Effector memory CD8-positive, alpha-beta T cell (primary cell): Measurements from ENCODE around the gene NTN5.

Source experiments
- ATAC-seq: fragments of 150-1000 bp; cut with Tn5 transposase; replicated peaks from 2 replicates; pipeline ENCODE4 v1.10.0; 2021; ENCODE audit warnings: mild to moderate bottlenecking, moderate library complexity
- DNase-seq, 3 experiments: peaks; one replicate each; pipeline ENCODE4 v3.0.0; 2021
- H3K27ac Mint-ChIP-seq, 2 donors: one replicate each; pipeline ENCODE4 v1.8.0; 2022; ENCODE audit warnings: mild to moderate bottlenecking in 2 of 2, mixed read lengths in 2 of 2, moderate library complexity in 2 of 2
- H3K27me3 Mint-ChIP-seq, 2 donors: one replicate each; pipeline ENCODE4 v1.8.0; 2022; ENCODE audit warnings: mixed read lengths in 2 of 2
- H3K36me3 Mint-ChIP-seq: one replicate; pipeline ENCODE4 v1.8.0; 2022; ENCODE audit warnings: mild to moderate bottlenecking, moderate library complexity, mixed read lengths; ENCODE audit not compliant: insufficient read depth
- H3K4me1 Mint-ChIP-seq, 2 donors: one replicate each; pipeline ENCODE4 v1.8.0; 2022; ENCODE audit warnings: low read depth in 2 of 2, mixed read lengths in 2 of 2
- H3K4me3 Mint-ChIP-seq, 2 donors: one replicate each; pipeline ENCODE4 v1.8.0; 2022; ENCODE audit warnings: mild to moderate bottlenecking in 2 of 2, mixed read lengths in 2 of 2, moderate library complexity in 2 of 2
- H3K9me3 Mint-ChIP-seq, 2 donors: one replicate each; pipeline ENCODE4 v1.8.0; 2022; ENCODE audit warnings: mixed read lengths in 2 of 2

Gene NTN5

DNA sequence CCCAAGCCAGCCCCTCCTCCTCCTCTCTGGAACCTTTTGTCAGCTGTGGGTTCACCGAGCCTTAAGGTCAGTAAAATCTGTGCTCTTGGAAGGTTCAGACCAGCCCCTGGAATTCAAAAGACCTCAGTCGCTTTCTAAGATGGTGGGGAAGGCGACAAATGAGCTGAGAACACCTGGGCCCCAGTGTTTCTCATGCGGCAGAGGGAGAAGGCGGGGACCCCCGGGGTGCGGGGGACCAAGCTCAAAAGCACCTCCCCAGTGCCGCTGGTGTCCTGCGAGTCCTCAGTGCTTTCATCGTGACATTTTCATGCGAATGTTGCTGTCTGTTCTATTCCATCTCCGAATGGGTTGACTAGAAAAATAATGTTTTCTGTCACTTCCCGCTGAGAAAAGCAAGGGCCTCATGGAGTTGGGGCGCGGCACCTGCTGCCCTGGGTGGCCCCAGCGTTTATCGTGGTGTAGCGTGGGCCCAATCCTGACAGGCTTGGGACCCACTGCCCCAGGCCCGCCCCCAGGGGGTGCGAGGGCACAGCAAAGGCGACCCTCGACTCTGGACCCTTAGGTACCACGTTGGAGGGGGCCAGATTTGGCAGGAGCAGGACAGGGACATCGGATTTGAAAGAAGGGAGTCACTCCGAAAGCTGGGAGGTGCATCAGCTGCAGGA, 751 bp upstream of the NTN5 start:
- no peak overlapping the region for H3K27ac Mint-ChIP-seq
- DNase-seq (no peak), ATAC-seq (no peak)
- peaks cover 12% of the 10 kb centered on the region for H3K36me3 Mint-ChIP-seq
- no peaks in the 10 kb centered on the region for H3K27me3 Mint-ChIP-seq
- peaks cover 0 to 1% of the 10 kb centered on the region in 2 donors for H3K9me3 Mint-ChIP-seq
- H3K4me1 Mint-ChIP-seq: peaks cover 5 to 6% of the 10 kb centered on the region in 2 donors
- no peak overlapping the region for H3K4me3 Mint-ChIP-seq

DNA sequence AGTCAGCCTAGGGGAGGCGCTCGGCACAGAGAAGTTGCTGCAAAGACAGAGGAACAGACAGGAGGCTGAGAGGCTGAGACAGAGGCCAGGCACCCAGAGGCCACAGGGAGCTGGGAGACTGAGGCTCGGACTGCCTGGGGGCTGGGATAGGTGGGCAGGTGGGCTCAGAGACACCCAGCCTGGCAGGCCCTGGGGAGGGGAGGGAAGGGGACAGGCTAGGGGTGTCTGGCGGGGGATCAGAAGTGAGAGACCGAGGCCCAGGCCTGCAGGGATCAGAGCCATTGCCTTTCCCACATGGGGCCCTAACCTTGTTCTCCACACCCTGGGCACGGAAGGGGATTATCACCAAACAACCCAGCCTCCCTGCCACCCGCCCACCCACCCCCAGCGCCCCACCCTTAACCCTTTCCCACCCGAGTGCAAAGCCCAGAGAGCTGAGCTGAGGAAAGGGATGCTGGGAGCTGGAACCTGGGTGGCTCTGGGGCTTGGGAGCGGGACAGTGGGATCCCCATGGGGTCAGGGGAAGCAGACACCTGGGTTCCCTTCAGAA, 1.3 kb downstream of the NTN5 start:
- H3K27ac Mint-ChIP-seq: no peak overlapping the region
- no peak overlapping the region for H3K4me3 Mint-ChIP-seq
- ATAC-seq (no peak), DNase-seq (no peak)
- peaks cover 5 to 6% of the 10 kb centered on the region in 2 donors for H3K4me1 Mint-ChIP-seq
- H3K36me3 Mint-ChIP-seq: peaks cover 15% of the 10 kb centered on the region
- H3K9me3 Mint-ChIP-seq: peaks cover 0 to 1% of the 10 kb centered on the region in 2 donors
- no peaks in the 10 kb centered on the region for H3K27me3 Mint-ChIP-seq

DNA sequence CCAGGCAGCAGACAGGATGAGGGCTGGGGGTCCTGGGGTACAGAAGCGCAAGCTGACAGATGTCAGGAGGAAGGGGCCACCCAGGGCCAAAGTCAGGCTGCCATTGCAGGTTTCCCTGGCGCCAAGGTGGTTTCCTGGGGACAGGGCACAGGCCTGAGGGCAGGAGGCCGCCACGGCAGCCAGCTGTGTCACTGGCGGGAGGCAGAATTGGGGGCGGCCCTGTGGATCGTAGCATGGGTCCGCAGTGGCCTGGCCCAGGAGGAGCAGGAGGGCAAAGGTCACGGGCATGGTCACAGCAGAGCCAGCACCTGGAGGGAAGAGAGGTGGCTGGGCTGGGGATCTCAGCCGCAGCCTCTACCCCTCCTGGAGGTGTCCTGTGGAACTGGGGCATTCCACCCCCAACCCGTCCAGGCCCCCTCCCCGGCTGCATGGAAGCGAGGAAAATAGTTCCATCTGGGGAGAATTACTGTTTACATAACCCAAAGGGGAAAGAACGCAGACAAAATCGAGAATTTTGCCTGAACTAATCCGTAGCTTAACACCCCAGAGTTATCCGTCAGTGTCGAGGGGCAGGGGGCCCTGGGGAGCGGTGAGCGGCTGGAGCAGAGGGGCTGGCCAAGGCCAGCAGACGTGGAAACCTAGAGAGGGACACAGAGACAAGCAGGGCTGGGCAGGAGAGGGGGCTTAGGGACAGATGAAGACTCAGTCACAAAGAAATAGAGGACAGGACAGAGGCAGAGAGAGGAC, 1.9 kb downstream of the NTN5 start:
- Mint-ChIP-seq H3K4me1 (peaks cover 5 to 6% of the 10 kb centered on the region in 2 donors), H3K27ac (no peak overlapping the region)

DNA sequence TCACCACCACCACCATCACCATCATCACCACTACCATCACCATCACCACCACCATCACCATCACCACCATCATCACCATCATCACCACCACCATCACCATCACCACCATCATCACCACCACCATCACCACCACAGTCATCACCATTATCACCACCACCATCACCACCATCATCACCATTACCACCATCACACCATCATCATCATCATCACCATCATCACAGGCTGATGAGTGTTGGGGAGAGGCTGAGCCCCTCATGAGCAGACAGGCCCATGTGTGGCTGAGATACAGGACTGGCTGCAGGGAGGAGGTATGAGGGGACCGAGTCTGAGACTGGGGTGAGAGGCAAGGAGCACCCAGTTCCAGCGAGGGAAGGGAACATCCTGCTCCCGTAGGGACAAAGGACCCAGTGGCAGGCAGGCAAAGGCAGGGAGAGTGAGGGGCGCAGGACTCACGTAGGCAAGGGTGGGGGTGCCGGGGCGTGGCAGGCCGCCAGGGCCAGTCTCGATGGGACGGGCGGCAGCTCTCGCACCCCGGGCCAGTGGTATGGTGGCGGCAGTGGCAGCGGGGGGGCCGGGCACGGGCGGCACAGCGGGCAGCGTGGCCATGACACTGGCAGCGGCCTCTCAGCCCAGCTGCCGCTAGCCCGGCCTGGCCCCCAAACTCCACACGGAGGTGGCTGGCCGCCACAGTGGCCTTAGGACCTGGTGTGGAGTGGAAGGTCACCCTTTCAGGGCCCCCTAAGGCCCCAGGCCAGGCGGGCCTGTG, 2.7 kb downstream of the NTN5 start:
- Mint-ChIP-seq H3K36me3 (peaks cover 15% of the 10 kb centered on the region), H3K4me1 (peaks cover under 1 to 1% of the 10 kb centered on the region in 2 donors), H3K27me3 (no peaks in the 10 kb centered on the region), H3K9me3 (peaks cover 0 to 1% of the 10 kb centered on the region in 2 donors), H3K27ac (peak overlapping the region; percentile 23 to 47), H3K4me3 (no peak overlapping the region)
- ATAC-seq: no peak
- no peak for DNase-seq

More for the DNA sequence above, 1.9 kb downstream of the NTN5 start:
- ATAC-seq: no peak
- H3K27me3 Mint-ChIP-seq: no peaks in the 10 kb centered on the region
- no peak for DNase-seq
- no peak overlapping the region for H3K4me3 Mint-ChIP-seq
- H3K9me3 Mint-ChIP-seq: peaks cover 0 to 1% of the 10 kb centered on the region in 2 donors
- peaks cover 15% of the 10 kb centered on the region for H3K36me3 Mint-ChIP-seq

DNA sequence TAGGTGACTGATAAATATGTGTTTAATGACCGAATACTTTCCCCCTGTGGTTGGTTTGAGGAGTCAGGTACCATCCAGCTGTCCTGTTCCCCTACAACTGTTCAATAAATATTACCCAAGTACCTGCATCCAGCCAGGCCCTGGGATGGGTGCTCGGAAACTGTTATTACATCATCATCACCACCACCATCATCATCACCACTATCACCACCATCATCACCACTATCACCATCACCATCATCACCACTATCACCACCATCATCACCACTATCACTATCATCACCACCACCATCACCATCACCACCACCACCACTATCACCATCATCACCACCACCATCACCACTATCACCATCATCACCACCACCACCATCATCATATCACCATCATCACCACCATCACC, 4.1 kb downstream of the NTN5 start:
- H3K36me3 Mint-ChIP-seq: peaks cover 15% of the 10 kb centered on the region
- H3K27ac Mint-ChIP-seq: no peak overlapping the region
- ATAC-seq: no peak
- no peak overlapping the region for H3K4me3 Mint-ChIP-seq
- no peaks in the 10 kb centered on the region for H3K27me3 Mint-ChIP-seq
- peaks cover 0 to 1% of the 10 kb centered on the region in 2 donors for H3K9me3 Mint-ChIP-seq
- DNase-seq: no peak
- H3K4me1 Mint-ChIP-seq: no peaks in the 10 kb centered on the region

DNA sequence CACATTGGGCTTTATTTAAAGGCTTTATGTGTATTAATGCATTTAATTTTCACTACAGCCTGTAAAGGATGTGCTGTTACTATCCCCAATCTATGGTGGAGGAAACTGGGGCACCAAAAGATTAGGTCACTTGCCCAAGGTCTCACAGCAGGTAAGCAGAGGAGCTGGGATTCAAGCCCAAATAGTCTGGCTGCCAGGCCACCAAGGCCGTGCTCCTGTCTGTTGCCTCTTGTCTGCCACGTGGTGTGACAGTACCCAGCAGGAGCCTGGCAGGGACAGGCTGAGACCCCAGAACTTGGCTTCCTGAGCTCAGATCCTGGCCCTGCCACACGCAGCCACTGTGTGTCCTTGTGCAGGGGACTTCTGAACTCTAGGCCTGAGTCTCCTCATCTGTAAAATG, 4.5 kb downstream of the NTN5 start:
- Mint-ChIP-seq H3K36me3 (peaks cover 15% of the 10 kb centered on the region), H3K9me3 (peaks cover 0 to 1% of the 10 kb centered on the region in 2 donors), H3K4me1 (no peaks in the 10 kb centered on the region), H3K27ac (no peak overlapping the region), H3K27me3 (no peaks in the 10 kb centered on the region), H3K4me3 (no peak overlapping the region)
- no peak for DNase-seq
- no peak for ATAC-seq

DNA sequence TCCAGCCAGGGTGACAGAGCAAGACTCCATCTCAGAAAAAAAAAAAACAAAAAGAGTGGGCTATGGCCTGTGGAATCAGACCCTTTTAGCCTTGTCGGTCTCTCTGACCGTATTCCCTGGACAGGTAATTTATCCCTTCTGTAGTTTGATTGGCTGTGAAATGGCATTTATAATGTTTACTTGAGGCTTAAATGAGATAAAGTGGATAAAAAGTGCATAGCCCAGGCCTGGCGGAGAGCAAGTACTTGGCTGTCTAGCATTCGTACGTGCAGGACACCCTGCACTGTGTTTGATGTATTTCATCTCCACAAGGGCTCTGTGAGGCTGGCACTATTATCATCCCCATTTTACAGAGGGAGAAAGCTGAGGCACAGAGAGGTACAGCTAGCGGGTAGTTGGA, 7.0 kb downstream of the NTN5 start:
- ATAC-seq: no peak
- peaks cover 0 to 1% of the 10 kb centered on the region in 2 donors for H3K9me3 Mint-ChIP-seq
- DNase-seq: no peak
- no peak overlapping the region for H3K4me3 Mint-ChIP-seq
- H3K27ac Mint-ChIP-seq: no peak overlapping the region
- H3K36me3 Mint-ChIP-seq: peaks cover 19% of the 10 kb centered on the region
- H3K4me1 Mint-ChIP-seq: peaks cover 5% of the 10 kb centered on the region in 2 donors
- H3K27me3 Mint-ChIP-seq: no peaks in the 10 kb centered on the region

DNA sequence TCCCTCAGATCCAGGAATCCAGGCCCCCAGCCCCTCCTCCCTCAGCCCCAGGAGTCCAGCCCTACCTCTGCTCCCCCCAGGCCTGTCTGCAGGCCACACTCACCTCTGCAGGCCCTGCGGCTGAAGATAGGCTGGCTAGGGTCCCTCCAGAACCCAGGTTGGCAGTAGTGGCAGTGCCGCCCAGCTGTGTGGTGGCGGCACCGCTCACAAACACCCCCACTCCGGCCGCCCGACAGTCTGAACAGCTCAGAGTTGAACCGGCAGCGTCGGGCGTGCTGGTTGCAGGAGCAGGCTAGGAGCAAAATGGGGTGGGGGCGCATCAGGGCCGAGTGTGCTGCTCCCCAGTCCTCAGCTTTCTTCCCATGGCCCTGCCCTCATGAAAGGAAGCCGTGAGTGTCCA, 8.3 kb downstream of the NTN5 start:
- no peak for DNase-seq
- ATAC-seq: no peak
- Mint-ChIP-seq H3K36me3 (peaks cover 13% of the 10 kb centered on the region), H3K4me1 (peaks cover 6 to 7% of the 10 kb centered on the region in 2 donors), H3K4me3 (no peak overlapping the region), H3K9me3 (peaks cover 0 to 1% of the 10 kb centered on the region in 2 donors), H3K27ac (no peak overlapping the region), H3K27me3 (no peaks in the 10 kb centered on the region)

DNA sequence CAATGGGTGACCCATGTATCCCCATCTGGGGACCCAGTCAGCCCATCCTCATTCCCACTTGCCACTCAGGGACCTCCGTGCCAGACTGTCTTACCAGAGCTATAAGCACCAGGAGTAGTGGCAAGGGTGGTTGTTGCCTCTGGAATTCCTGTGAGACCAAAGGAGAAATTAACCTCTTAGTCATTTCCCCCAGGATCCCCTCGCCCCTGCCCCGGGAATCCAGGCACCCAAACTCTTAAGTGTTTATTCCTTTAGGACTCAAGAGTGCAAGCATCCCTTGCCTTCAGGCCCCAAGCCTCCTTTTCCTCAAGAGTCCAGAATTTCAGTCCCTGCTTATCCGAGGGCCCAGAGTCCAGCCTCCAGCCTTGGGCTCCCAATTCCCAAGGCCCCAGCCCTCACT, 9.2 kb downstream of the NTN5 start:
- no peaks in the 10 kb centered on the region for H3K9me3 Mint-ChIP-seq
- no peak overlapping the region for H3K27ac Mint-ChIP-seq
- peaks cover 6 to 7% of the 10 kb centered on the region in 2 donors for H3K4me1 Mint-ChIP-seq
- H3K4me3 Mint-ChIP-seq: no peak overlapping the region
- H3K27me3 Mint-ChIP-seq: no peaks in the 10 kb centered on the region
- DNase-seq (no peak), ATAC-seq (no peak)
- peaks cover 8% of the 10 kb centered on the region for H3K36me3 Mint-ChIP-seq

DNA sequence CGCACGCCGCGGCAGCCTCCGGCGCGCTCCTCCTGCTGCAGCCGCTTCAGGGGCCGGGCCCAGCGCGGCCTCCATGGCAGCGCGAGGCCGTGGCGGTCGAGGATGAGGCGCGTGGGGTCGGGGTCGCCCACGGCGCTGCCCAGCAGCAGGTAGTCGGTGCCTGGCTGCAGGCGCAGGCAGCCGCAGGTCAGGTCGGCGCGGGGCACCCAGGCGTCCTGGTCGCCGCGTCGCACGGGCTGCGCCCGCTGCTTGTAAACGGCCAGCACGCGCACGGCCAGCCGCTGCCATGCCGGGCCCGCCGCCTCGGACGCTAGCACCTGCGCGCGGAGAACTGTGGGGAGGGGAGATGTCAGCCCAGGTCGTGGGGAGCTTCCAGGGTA, 11.1 kb downstream of the NTN5 start:
- Mint-ChIP-seq H3K27ac (no peak overlapping the region), H3K4me1 (peaks cover 6 to 7% of the 10 kb centered on the region in 2 donors), H3K27me3 (peaks cover 0 to 4% of the 10 kb centered on the region in 2 donors), H3K4me3 (no peak overlapping the region), H3K9me3 (no peaks in the 10 kb centered on the region), H3K36me3 (peaks cover 4% of the 10 kb centered on the region)
- DNase-seq (no peak), ATAC-seq (no peak)

DNA sequence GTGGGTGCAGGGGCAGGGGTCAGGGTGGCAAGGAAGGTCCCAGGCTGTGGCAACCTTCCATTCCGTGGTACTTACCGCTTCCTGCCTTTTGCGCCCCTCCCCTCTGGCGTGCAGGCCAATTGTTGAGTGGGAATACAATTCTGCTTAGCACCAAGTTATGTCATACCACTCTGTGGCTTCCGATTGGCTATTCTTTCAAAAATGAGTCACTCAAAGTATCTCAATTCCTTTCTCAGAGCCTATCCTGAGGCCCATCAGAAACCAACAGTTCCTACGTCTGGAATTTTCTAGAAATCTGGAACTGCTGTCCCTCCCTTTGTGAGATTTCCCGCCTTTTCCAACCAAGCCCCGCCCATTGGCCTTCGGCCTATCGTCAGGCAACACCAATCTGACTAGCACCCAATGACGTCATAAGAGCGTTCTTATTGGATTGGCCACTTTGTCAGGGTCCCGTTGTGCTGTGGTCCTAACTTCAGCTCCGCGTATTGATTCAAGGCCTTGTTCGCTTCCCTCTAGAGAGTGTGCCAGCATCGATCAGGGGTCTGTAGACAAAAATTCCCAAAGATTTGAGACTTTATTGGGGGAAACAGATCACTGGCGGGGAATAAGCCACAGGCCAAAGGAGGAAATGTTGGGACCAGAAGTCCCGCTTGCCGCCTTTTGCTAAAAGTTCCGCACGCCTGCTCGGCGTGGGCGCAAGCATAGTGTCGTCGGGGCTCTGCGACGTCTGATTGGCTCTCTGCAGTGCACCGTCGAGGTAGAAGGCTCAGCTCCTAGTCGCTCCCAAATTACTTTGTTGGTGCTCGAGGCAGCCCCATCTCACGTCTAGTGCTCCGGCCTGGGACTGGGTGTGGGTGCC, 11.7 kb downstream of the NTN5 start:
- H3K27me3 Mint-ChIP-seq: peaks cover 0 to 4% of the 10 kb centered on the region in 2 donors
- H3K36me3 Mint-ChIP-seq: peaks cover 4% of the 10 kb centered on the region
- peak overlapping the region; percentile 69 to 79 for H3K4me3 Mint-ChIP-seq
- peaks cover 6 to 7% of the 10 kb centered on the region in 2 donors for H3K4me1 Mint-ChIP-seq
- peak; percentile 73 to 82 (median 77) for DNase-seq
- peak overlapping the region; percentile 84 to 96 for H3K27ac Mint-ChIP-seq
- ATAC-seq: peak; percentile 91
- H3K9me3 Mint-ChIP-seq: no peaks in the 10 kb centered on the region

DNA sequence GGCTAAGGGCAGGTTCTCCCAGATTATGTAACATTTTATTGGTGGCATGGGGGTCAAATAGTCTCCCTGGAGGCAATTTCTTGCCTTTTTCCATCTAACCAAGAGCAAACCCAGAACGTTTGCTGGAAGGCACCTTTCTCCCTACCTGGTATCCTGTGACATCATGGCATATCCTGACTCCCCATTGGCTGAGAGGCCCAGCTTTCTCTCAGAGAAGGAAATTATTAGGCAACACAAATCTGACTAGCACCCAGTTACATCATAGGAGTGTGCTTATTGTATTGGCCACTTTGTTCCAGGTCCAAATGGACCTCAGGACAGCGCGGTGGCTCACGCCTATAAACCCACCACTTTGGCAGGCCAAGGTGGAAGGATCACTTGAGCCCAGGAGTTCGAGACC, 13.0 kb downstream of the NTN5 start:
- no peaks in the 10 kb centered on the region for H3K9me3 Mint-ChIP-seq
- ATAC-seq (no peak), DNase-seq (no peak)
- no peak overlapping the region for H3K4me3 Mint-ChIP-seq
- H3K27me3 Mint-ChIP-seq: peaks cover 0 to 4% of the 10 kb centered on the region in 2 donors
- H3K27ac Mint-ChIP-seq: no peak overlapping the region
- peaks cover 6 to 7% of the 10 kb centered on the region in 2 donors for H3K4me1 Mint-ChIP-seq
- H3K36me3 Mint-ChIP-seq: peaks cover 4% of the 10 kb centered on the region

DNA sequence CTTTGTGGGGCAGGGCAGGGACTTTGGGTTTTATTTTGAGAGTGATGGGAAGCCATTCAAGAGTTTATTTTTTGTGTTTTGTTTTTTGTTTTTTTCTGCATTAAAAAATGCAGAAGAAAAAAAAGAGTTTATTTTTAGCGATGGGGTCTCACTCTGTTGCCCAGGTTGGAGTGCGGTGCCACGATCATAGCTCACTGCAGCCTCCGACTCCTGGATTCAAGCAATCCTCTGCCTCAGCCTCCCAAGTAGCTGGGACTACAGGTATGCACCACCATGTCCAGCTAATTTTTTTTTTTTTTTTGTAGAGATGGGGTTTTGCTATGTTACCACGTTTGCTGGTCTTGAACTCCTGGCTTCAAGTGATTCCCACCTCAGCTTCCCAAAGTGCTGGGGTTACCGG, 14.3 kb downstream of the NTN5 start:
- H3K4me1 Mint-ChIP-seq: peaks cover 6 to 7% of the 10 kb centered on the region in 2 donors
- H3K9me3 Mint-ChIP-seq: no peaks in the 10 kb centered on the region
- peaks cover 0 to 4% of the 10 kb centered on the region in 2 donors for H3K27me3 Mint-ChIP-seq
- DNase-seq (no peak), ATAC-seq (no peak)
- peaks cover 4% of the 10 kb centered on the region for H3K36me3 Mint-ChIP-seq
- H3K27ac Mint-ChIP-seq: no peak overlapping the region
- H3K4me3 Mint-ChIP-seq: no peak overlapping the region
